Osteoblast (primary cell): ENCODE data around the gene GTF3C4. TPM values are rescaled to one million over a fixed set of nuclear protein-coding genes. Genes with fewer than 3 reads are reported as not detected.

ENCODE experiments used
- DNase-seq: peaks from one replicate; pipeline ENCODE4 v3.0.0; 2011; ENCODE audit warnings: low spot score, mixed read lengths; ENCODE audit not compliant: insufficient read length; ENCODE audit errors: missing footprints
- H2AFZ ChIP-seq: 2 replicates; pipeline ENCODE4 v1.6.0; 2011; ENCODE audit warnings: mild to moderate bottlenecking, low read length
- H3K27ac ChIP-seq: 2 replicates; pipeline ENCODE4 v1.5.1; 2011; ENCODE audit warnings: mild to moderate bottlenecking, low read depth, low read length, moderate library complexity
- H3K27me3 ChIP-seq: 2 replicates; pipeline ENCODE4 v1.6.0; 2012; ENCODE audit warnings: mild to moderate bottlenecking, control low read depth, inconsistent platforms, low read length, moderate library complexity; ENCODE audit not compliant: insufficient read depth
- H3K36me3 ChIP-seq: 2 replicates; pipeline ENCODE4 v1.5.1; 2011; ENCODE audit warnings: mild to moderate bottlenecking, low read length, control low read depth, moderate library complexity; ENCODE audit not compliant: insufficient read depth
- H3K4me1 ChIP-seq: 2 replicates; pipeline ENCODE4 v1.5.1; 2011; ENCODE audit warnings: mild to moderate bottlenecking, low read length, control low read depth, moderate library complexity; ENCODE audit not compliant: insufficient read depth
- H3K4me2 ChIP-seq: 2 replicates; pipeline ENCODE4 v1.6.0; 2011; ENCODE audit warnings: mild to moderate bottlenecking, low read length; ENCODE audit not compliant: insufficient read depth
- H3K4me3 ChIP-seq: fragments of 200-600 bp; sonication (generic); 3 replicates; pipeline ENCODE4 v1.5.1; 2012; ENCODE audit warnings: mild to moderate bottlenecking, low read length, inconsistent platforms; ENCODE audit not compliant: insufficient read depth
- H3K79me2 ChIP-seq: 2 replicates; pipeline ENCODE4 v1.6.0; 2012; ENCODE audit warnings: mild to moderate bottlenecking, low read length, control low read depth, inconsistent platforms; ENCODE audit not compliant: insufficient read depth
- H3K9me3 ChIP-seq: 2 replicates; pipeline ENCODE4 v1.5.1; 2011; ENCODE audit warnings: low read depth, low read length, control low read depth
- H4K20me1 ChIP-seq: 2 replicates; pipeline ENCODE4 v1.6.0; 2012; ENCODE audit warnings: mild to moderate bottlenecking, low read length, control low read depth; ENCODE audit not compliant: insufficient read depth
- total RNA-seq: library from RNA; depleted of rRNA; stranded (reverse); fragments of >200 nt; gene quantifications from 2 replicates; pipeline ENCODE4 v1.2.3, GENCODE V29; 2012
- TF ChIP-seq, protein P1 (sequence below): IDR thresholded peaks from 2 replicates; pipeline ENCODE4 v1.5.1; 2011; ENCODE audit warnings: mild to moderate bottlenecking, low read depth, low read length, moderate library complexity; ENCODE audit errors: extremely low read depth

GTF3C4 gene
- total RNA-seq, 1 donor = 21.7 TPM

DNA sequence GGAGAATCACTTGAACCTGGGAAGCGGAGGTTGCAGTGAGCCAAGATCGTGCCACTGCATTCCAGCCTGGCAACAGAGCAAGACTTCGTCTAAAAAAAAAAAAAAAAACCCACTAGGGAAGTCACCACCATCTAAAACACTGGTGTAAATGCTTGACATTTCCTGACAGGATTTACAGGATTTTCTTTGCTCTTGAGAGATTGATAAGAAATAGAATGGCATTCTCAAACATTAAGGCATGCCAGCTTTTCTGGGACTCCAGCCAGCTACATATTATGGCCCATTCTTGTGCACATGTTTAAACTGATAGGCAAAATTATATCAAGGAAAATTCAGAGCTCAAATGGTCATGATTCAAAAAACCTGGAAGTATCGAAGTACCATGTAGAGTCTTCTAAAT, 28.7 kb downstream of the GTF3C4 start:
- no peaks in the 10 kb centered on the region for H3K36me3 ChIP-seq
- no peaks in the 10 kb centered on the region for H3K27me3 ChIP-seq
- H3K9me3 ChIP-seq = peaks cover 10% of the 10 kb centered on the region
- no peaks in the 10 kb centered on the region for H3K79me2 ChIP-seq
- H3K4me3 ChIP-seq = no peak overlapping the region
- no peak overlapping the region for H3K4me2 ChIP-seq
- H2AFZ ChIP-seq = no peak overlapping the region
- DNase-seq = no peak
- no peaks in the 10 kb centered on the region for H3K4me1 ChIP-seq
- TF ChIP-seq, protein P1, sequence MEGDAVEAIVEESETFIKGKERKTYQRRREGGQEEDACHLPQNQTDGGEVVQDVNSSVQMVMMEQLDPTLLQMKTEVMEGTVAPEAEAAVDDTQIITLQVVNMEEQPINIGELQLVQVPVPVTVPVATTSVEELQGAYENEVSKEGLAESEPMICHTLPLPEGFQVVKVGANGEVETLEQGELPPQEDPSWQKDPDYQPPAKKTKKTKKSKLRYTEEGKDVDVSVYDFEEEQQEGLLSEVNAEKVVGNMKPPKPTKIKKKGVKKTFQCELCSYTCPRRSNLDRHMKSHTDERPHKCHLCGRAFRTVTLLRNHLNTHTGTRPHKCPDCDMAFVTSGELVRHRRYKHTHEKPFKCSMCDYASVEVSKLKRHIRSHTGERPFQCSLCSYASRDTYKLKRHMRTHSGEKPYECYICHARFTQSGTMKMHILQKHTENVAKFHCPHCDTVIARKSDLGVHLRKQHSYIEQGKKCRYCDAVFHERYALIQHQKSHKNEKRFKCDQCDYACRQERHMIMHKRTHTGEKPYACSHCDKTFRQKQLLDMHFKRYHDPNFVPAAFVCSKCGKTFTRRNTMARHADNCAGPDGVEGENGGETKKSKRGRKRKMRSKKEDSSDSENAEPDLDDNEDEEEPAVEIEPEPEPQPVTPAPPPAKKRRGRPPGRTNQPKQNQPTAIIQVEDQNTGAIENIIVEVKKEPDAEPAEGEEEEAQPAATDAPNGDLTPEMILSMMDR = no peak
- no peak overlapping the region for H3K27ac ChIP-seq
- no peaks in the 10 kb centered on the region for H4K20me1 ChIP-seq

DNA sequence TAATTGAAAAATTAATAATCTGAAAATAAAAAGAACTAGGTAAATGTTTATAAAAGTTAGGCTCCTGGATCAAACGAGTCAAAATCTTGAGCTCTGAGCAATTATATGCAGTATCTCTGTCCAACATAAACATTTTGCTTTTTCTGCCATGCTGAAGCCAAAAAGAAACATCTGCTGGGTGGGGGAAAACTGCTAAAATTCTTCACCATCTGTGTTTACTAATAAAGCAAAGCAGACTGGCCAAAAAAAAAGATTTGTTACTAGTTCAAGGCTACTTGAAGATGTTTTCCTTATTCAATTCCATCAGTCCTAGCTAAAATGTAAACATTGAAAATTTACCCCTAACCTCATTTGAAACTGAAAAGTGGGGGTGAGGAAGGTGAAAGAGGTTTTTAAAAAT, 29.7 kb downstream of the GTF3C4 start:
- Histone ChIP-seq H3K4me3 (no peak overlapping the region), H3K9me3 (peaks cover 10% of the 10 kb centered on the region), H3K27me3 (no peaks in the 10 kb centered on the region), H3K27ac (no peak overlapping the region), H2AFZ (no peak overlapping the region), H3K4me2 (no peak overlapping the region), H3K79me2 (no peaks in the 10 kb centered on the region), H4K20me1 (no peaks in the 10 kb centered on the region), H3K36me3 (no peaks in the 10 kb centered on the region), H3K4me1 (no peaks in the 10 kb centered on the region)
- no peak for DNase-seq
- TF ChIP-seq, protein P1 = no peak

DNA sequence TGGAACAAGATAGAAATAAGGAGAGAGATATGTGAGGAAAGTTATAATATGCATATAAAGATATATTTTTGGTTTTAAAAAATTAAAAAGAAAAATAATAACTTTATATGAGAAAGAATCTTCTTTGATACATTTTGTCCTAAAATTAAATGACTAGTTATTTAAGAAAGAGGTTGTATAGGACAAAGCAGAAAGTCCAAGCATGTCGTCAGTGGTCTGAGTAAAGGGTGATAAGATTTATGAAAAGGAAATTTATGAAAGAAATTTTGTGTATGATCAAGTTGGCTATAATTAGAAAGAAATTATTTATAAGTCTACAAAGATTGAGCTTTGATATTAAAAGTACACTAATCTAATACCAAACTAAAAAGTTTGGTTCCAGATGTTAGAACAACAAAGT, 32.0 kb downstream of the GTF3C4 start:
- no peak overlapping the region for H3K4me3 ChIP-seq
- no peak overlapping the region for H3K27ac ChIP-seq
- TF ChIP-seq, protein P1 = no peak
- H4K20me1 ChIP-seq = no peaks in the 10 kb centered on the region
- no peak overlapping the region for H3K4me2 ChIP-seq
- H2AFZ ChIP-seq = no peak overlapping the region
- no peak for DNase-seq
- no peaks in the 10 kb centered on the region for H3K79me2 ChIP-seq
- no peaks in the 10 kb centered on the region for H3K4me1 ChIP-seq
- H3K27me3 ChIP-seq = no peaks in the 10 kb centered on the region
- no peaks in the 10 kb centered on the region for H3K36me3 ChIP-seq
- peaks cover 5% of the 10 kb centered on the region for H3K9me3 ChIP-seq

DNA sequence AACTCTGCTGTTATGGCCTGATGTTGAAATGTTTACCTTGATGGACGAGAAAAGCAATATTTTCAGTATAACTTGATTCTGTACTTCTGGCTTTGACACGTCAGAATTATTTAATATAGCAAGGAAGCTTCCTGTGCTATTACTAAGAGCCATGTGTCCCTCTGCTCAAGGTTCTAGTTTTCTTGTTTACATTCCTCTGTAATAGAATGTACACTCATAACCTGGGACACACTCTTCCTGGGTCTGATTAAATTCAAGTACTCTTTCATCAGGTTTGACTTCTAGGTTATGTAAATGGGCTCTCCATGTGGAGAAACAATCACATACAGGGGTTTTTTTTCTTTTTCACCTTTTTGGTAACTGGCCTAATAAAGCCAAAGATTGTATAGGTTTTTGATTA, 33.1 kb downstream of the GTF3C4 start:
- DNase-seq = no peak

More for the DNA sequence above, 33.1 kb downstream of the GTF3C4 start:
- Histone ChIP-seq H3K27me3 (no peaks in the 10 kb centered on the region), H2AFZ (no peak overlapping the region), H3K27ac (no peak overlapping the region), H3K9me3 (no peaks in the 10 kb centered on the region), H3K36me3 (no peaks in the 10 kb centered on the region), H3K4me2 (no peak overlapping the region), H3K79me2 (no peaks in the 10 kb centered on the region), H3K4me3 (no peak overlapping the region), H3K4me1 (no peaks in the 10 kb centered on the region), H4K20me1 (no peaks in the 10 kb centered on the region)
- TF ChIP-seq, protein P1 = no peak
